Stomach (tissue), 9 donors: ENCODE data around the gene PVALEF. TPM values are rescaled to one million over a fixed set of nuclear protein-coding genes. Genes with fewer than 3 reads are reported as not detected.

Source experiments
- DNase-seq, 2 donors: peaks; one replicate each; pipeline versions ENCODE4 v3.0.0 to v3.0.0-alpha.2; 2013 to 2019
- H3K27ac ChIP-seq, 5 donors: fragments of 200-600 bp in 4 of 5; sonication (generic) in 4 of 5; one replicate each; pipeline ENCODE4 v1.5.1; 2013 to 2019; ENCODE audit warnings: mild to moderate bottlenecking in 1 of 5, moderate library complexity in 1 of 5
- H3K27me3 ChIP-seq, 3 donors: fragments of 200-600 bp; sonication (generic); one replicate each; pipeline ENCODE4 v1.5.1; 2017 to 2019; ENCODE audit warnings: mixed run types in 1 of 3
- H3K36me3 ChIP-seq, 4 donors: fragments of 200-600 bp; sonication (generic); 1 replicate in 3 of 4; 2 replicates in 1 of 4; pipeline ENCODE4 v1.5.1; 2016 to 2019
- H3K4me1 ChIP-seq, 4 donors: fragments of 200-600 bp; sonication (generic); one replicate each; pipeline ENCODE4 v1.5.1; 2016 to 2019
- H3K4me3 ChIP-seq, 4 donors: fragments of 200-600 bp; sonication (generic) in 3 of 4; one replicate each; pipeline ENCODE4 v1.5.1; 2016 to 2019; ENCODE audit warnings: mild to moderate bottlenecking in 1 of 4
- H3K9me3 ChIP-seq, 4 donors: fragments of 200-600 bp; sonication (generic); one replicate each; pipeline ENCODE4 v1.5.1; 2016 to 2019
- CTCF ChIP-seq, 7 experiments: fragments of 450-650 bp in 4 of 7; fragments of 200-600 bp in 3 of 7; sonication (generic) in 3 of 7; IDR thresholded peaks; one replicate each; pipeline ENCODE4 v1.5.1; 2016 to 2019; ENCODE audit warnings: antibody characterized with exemption in 7 of 7, control low read depth in 2 of 7, mild to moderate bottlenecking in 1 of 7
- EP300 ChIP-seq: sonication (generic); formaldehyde crosslinking; IDR thresholded peaks from one replicate; pipeline ENCODE4 v1.6.1; 2017; ENCODE audit warnings: antibody characterized with exemption
- POLR2A ChIP-seq, 4 donors: fragments of 450-650 bp; IDR thresholded peaks; one replicate each; pipeline ENCODE4 v1.6.1; 2016; ENCODE audit warnings: antibody characterized with exemption in 4 of 4, control low read depth in 2 of 4, mild to moderate bottlenecking in 1 of 4, moderate library complexity in 1 of 4
- POLR2AphosphoS5 ChIP-seq, 3 donors: sonication (generic); formaldehyde crosslinking; IDR thresholded peaks; one replicate each; pipeline ENCODE4 v1.6.1; 2016; ENCODE audit warnings: antibody characterized with exemption in 3 of 3
- WGBS, 5 donors: extraction: QIAGEN DNeasy Blood & Tissue Kit in 3 of 5; methylation state at CpG; one replicate each; pipeline versions ENCODE4 v1.1.5 to v1.1.7; 2013 to 2018; 5-methylcytosine and 5-hydroxymethylcytosine counted together
- intact Hi-C: fragments of 100-400 bp; cut with DNase I; formaldehyde crosslinking; loops from one replicate; pipeline ENCODE4 v1.15.1; 2023; ENCODE audit warnings: low total_unique reads
- polyA plus RNA-seq, 3 donors: library from polyadenylated mRNA; stranded (reverse); fragments of 200-250 nt; gene quantifications; one replicate each; pipeline ENCODE4 v1.2.3, GENCODE V29; 2013
- total RNA-seq, 5 donors: library from RNA; depleted of rRNA; stranded (reverse); fragments of >200 nt; gene quantifications; one replicate each; pipeline versions ENCODE4 v1.1.0 to v1.2.3, GENCODE V29; 2014 to 2016
- donor health status: healthy with polysubstance abuse.
- donor health status: Bipolar disorder and iron deficiency.
- donor health status: healthy.

PVALEF gene
- total and polyA plus RNA-seq, 8 donors, result not detected

GRCh38 chr17:81128774-81129173, 36.5 kb upstream of the PVALEF start:
- no peak for TF ChIP-seq POLR2AphosphoS5 (IDR thresholded peaks at IDR 0.05)
- TF ChIP-seq CTCF (IDR thresholded peaks at IDR 0.05), result no peak
- no peak for TF ChIP-seq POLR2A (IDR thresholded peaks at IDR 0.05)
- no peak for TF ChIP-seq EP300
- intact Hi-C loops, result no loop called here
- Histone ChIP-seq H3K9me3 (no peaks in the 10 kb centered on the region), H3K36me3 (peaks cover 0 to 4% (median 2%) of the 10 kb centered on the region in 4 donors), H3K4me1 (peaks cover 0 to 24% (median 18%) of the 10 kb centered on the region in 4 donors), H3K4me3 (no peak overlapping the region), H3K27me3 (no peaks in the 10 kb centered on the region), H3K27ac (no peak overlapping the region)
- peak in 1 of 2 donors; percentile 59 for DNase-seq
- 69 to 95% (median 91%) methylated on average over 7 to 23 of the region's 23 CpGs; no CpG with 5 or more reads in 1 of the 5 donors for WGBS, 5 donors

- H3K4me3 ChIP-seq, result no peak overlapping the region
Observed at GRCh38 chr17:81129289-81129688, 36.0 kb upstream of the PVALEF start.

GRCh38 chr17:81129711-81130367, 35.5 kb upstream of the PVALEF start:
- intact Hi-C loops, result no loop called here
- TF ChIP-seq POLR2AphosphoS5 (IDR thresholded peaks at IDR 0.05) (no peak), POLR2A (IDR thresholded peaks at IDR 0.05) (no peak), EP300 (no peak)
- Histone ChIP-seq H3K9me3 (no peaks in the 10 kb centered on the region), H3K4me1 (peaks cover 0 to 24% (median 18%) of the 10 kb centered on the region in 4 donors), H3K36me3 (no peaks in the 10 kb centered on the region), H3K27me3 (no peaks in the 10 kb centered on the region), H3K4me3 (no peak overlapping the region), H3K27ac (peak overlapping the region in 1 of 5 donors; percentile 23)
- DNase-seq, result no peak
- 76 to 85% (median 83%) methylated on average over 8 to 14 of the region's 14 CpGs for WGBS, 5 donors

More at GRCh38 chr17:81129289-81129688, 36.0 kb upstream of the PVALEF start:
- Histone ChIP-seq H3K9me3 (no peaks in the 10 kb centered on the region), H3K4me1 (peaks cover 0 to 24% (median 18%) of the 10 kb centered on the region in 4 donors), H3K27ac (peak overlapping the region in 1 of 5 donors; percentile 23), H3K27me3 (no peaks in the 10 kb centered on the region), H3K36me3 (peaks cover 0 to 4% (median under 1%) of the 10 kb centered on the region in 4 donors)
- intact Hi-C loops, result no loop called here
- DNase-seq, result no peak
- TF ChIP-seq POLR2A (IDR thresholded peaks at IDR 0.05), result no peak
- TF ChIP-seq EP300, result no peak
- TF ChIP-seq CTCF (IDR thresholded peaks at IDR 0.05), result no peak
- no peak for TF ChIP-seq POLR2AphosphoS5 (IDR thresholded peaks at IDR 0.05)
- WGBS, 5 donors, result 85 to 93% (median 89%) methylated on average over 6 to 11 of the region's 11 CpGs

- intact Hi-C loops, result no loop called here
- peak in 1 of 2 donors; percentile 68 for DNase-seq
- Histone ChIP-seq H3K27me3 (no peaks in the 10 kb centered on the region), H3K4me3 (peak overlapping the region; percentile 15 to 31 (median 20)), H3K4me1 (peaks cover 0 to 24% (median 18%) of the 10 kb centered on the region in 4 donors), H3K27ac (peak overlapping the region in 4 of 5 donors; percentile 42 to 73 (median 64)), H3K9me3 (no peaks in the 10 kb centered on the region), H3K36me3 (no peaks in the 10 kb centered on the region)
- no peak for TF ChIP-seq CTCF (IDR thresholded peaks at IDR 0.05)
- TF ChIP-seq POLR2A (IDR thresholded peaks at IDR 0.05), result no peak
- TF ChIP-seq EP300, result no peak
- TF ChIP-seq POLR2AphosphoS5 (IDR thresholded peaks at IDR 0.05), result no peak
- 40 to 69% (median 57%) methylated on average over 26 to 41 of the region's 41 CpGs for WGBS, 5 donors
Observed at GRCh38 chr17:81130385-81131361, 34.6 kb upstream of the PVALEF start.
